Measurements from ENCODE around the gene UQCRC1. TPM values are rescaled to one million over a fixed set of nuclear protein-coding genes. Genes with fewer than 3 reads are reported as not detected.

UQCRC1 gene
- total and polyA plus RNA-seq, 2 experiments from 2014 or later: 308 to 405 TPM

DNA sequence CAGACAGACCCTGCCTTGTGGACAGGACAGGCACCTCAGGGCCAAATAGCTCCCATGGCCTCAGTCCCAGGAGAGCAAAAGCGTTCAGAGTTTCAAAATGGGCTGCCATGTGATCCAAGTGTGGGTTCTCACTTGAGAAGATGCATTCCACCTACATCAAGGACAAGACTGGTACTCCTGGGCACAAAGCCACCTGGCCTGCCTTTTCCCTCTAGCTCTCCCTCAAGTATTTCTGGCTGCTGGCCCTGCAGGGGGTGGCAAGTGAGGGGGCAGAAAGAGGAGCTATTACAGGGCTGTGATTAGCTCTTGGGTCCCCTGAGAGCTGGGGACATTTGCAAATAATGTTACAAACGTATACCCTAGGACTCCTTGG, 7.8 kb downstream of the UQCRC1 start:
- Histone ChIP-seq H3K79me2 (peaks cover 8% of the 10 kb centered on the region), H3K27me3 (no peaks in the 10 kb centered on the region), H3K9me3 (ENCODE audit: low read depth) (no peaks in the 10 kb centered on the region), H3K4me1 (ENCODE audit: insufficient read depth) (peaks cover 26% of the 10 kb centered on the region), H3K9me2 (replicated peaks; ENCODE audit: insufficient read depth) (no peaks in the 10 kb centered on the region), H3K4me2 (no peak overlapping the region), H3K36me3 (replicated peaks; ENCODE audit: insufficient read depth, low read depth) (no peaks in the 10 kb centered on the region), H3K27ac (no peak overlapping the region), H4K20me1 (ENCODE audit: insufficient read depth, poor library complexity, severe bottlenecking) (no peaks in the 10 kb centered on the region), H3K4me3 (no peak overlapping the region), H2AFZ (no peak overlapping the region)
- TF ChIP-seq EZH2 (IDR thresholded peaks at IDR 0.05; ENCODE audit: borderline replicate concordance): no peak
- no peak for TF ChIP-seq EZH2phosphoT487 (IDR thresholded peaks at IDR 0.05; ENCODE audit: low read depth, severe bottlenecking, unreplicated experiment)
- TF ChIP-seq, protein P1, sequence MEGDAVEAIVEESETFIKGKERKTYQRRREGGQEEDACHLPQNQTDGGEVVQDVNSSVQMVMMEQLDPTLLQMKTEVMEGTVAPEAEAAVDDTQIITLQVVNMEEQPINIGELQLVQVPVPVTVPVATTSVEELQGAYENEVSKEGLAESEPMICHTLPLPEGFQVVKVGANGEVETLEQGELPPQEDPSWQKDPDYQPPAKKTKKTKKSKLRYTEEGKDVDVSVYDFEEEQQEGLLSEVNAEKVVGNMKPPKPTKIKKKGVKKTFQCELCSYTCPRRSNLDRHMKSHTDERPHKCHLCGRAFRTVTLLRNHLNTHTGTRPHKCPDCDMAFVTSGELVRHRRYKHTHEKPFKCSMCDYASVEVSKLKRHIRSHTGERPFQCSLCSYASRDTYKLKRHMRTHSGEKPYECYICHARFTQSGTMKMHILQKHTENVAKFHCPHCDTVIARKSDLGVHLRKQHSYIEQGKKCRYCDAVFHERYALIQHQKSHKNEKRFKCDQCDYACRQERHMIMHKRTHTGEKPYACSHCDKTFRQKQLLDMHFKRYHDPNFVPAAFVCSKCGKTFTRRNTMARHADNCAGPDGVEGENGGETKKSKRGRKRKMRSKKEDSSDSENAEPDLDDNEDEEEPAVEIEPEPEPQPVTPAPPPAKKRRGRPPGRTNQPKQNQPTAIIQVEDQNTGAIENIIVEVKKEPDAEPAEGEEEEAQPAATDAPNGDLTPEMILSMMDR (IDR thresholded peaks at IDR 0.05; ENCODE audit: poor library complexity): no peak
- no peak for DNase-seq (ENCODE audit: low spot score)
- 86% methylated on average over 2 of the region's 2 CpGs for WGBS (ENCODE audit: low lambda C conversion rate, missing lambda C conversion rate)

DNA sequence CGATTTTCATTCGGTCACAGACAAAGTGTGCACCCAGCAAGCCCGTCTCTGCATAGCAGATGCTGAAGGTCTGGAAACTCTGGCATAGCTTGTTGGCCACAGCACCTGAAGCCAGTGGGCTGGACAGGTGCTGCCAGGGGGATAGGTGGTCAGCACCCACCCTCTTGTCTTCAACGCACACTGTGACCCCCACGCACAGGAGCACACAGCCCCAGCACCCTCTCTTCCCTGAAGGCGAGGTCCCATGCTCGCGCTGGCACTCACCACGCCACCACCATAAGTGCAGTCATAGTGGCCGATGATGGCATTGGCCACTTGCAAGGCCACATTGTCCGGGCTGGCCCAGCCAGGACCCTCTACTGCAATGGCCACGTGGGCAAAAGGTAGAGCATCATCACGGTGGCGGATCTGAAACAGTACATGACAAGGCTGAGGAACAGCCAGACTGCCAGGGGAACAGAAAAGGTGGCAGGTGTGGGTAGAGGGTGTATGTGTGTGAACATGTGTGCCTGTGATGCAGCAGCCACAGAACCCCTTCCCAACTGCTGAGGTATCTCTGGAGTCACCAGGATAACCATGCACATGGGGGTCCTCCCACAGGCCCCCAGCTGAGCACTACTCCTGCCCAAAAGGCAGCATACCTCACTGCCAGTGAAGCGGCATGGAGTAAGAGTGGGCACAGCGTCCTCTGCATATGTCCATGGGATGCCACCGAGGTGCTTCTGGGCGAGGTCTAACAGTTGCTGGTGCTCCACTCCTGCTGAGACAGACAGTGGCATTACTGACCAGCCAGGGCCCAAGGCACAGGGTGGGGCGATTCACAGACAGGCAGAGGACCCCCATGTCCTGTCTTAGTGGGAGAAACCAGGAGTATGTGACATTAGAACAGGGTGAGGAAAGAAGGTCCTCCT, 8.5 kb downstream of the UQCRC1 start:
- WGBS (ENCODE audit: low lambda C conversion rate, missing lambda C conversion rate): 93% methylated on average over 19 of the region's 19 CpGs
- peaks cover 3% of the 10 kb centered on the region for H3K79me2 ChIP-seq
- no peak overlapping the region for H3K4me2 ChIP-seq
- H4K20me1 ChIP-seq (ENCODE audit: insufficient read depth, poor library complexity, severe bottlenecking): no peaks in the 10 kb centered on the region
- no peak overlapping the region for H3K27ac ChIP-seq
- TF ChIP-seq EZH2phosphoT487 (IDR thresholded peaks at IDR 0.05; ENCODE audit: low read depth, severe bottlenecking, unreplicated experiment) (no peak), EZH2 (IDR thresholded peaks at IDR 0.05; ENCODE audit: borderline replicate concordance) (no peak)
- TF ChIP-seq, protein P1 (IDR thresholded peaks at IDR 0.05; ENCODE audit: poor library complexity): no peak
- peaks cover 32% of the 10 kb centered on the region for H3K4me1 ChIP-seq (ENCODE audit: insufficient read depth)
- H2AFZ ChIP-seq: no peak overlapping the region
- H3K4me3 ChIP-seq: no peak overlapping the region
- no peaks in the 10 kb centered on the region for H3K27me3 ChIP-seq
- no peaks in the 10 kb centered on the region for H3K36me3 ChIP-seq (replicated peaks; ENCODE audit: insufficient read depth, low read depth)
- H3K9me3 ChIP-seq (ENCODE audit: low read depth): no peaks in the 10 kb centered on the region
- H3K9me2 ChIP-seq (replicated peaks; ENCODE audit: insufficient read depth): no peaks in the 10 kb centered on the region
- DNase-seq (ENCODE audit: low spot score): no peak

DNA sequence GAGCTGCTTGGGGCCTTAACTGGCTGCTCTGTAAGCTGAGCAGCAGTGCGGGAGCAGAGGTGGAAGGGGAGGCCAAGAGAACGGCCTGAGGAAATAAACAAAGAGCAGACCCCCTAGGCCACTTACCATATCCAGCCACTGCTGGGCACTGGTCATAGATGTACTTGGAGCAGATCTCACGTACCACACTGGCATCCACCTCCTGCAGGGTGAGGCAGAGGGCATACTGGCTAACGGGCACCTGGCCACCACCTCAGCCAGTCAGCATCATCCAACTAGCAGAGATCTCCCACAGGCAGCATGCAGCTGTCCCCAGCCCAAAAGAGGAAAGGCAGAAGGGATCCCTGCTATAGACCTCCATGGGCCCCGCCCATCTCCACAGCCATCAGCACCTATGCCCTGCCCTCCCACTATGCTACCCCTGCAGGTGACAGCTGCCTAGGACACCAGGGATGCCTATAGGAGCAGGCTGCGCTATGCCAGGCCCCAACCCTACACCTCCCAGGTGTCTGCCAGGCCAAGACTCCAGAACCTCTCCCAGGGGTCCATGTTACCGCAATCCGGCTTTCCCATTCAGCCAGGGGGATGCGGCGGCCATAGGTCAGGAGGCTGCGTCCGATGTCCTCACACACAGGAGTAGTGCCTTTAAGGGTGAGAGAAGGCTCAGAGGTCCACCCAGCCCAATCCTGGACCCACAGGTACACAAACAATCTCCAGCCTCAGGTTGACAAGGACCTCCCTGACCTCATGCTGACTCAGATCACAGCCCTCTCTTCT, 9.7 kb downstream of the UQCRC1 start:
- DNase-seq (ENCODE audit: low spot score): no peak
- Histone ChIP-seq H3K4me1 (ENCODE audit: insufficient read depth) (peaks cover 45% of the 10 kb centered on the region), H3K4me3 (no peak overlapping the region), H4K20me1 (ENCODE audit: insufficient read depth, poor library complexity, severe bottlenecking) (no peaks in the 10 kb centered on the region), H3K4me2 (no peak overlapping the region), H3K79me2 (no peaks in the 10 kb centered on the region), H3K9me2 (replicated peaks; ENCODE audit: insufficient read depth) (no peaks in the 10 kb centered on the region), H3K36me3 (replicated peaks; ENCODE audit: insufficient read depth, low read depth) (no peaks in the 10 kb centered on the region), H3K27me3 (no peaks in the 10 kb centered on the region), H3K27ac (peak overlapping the region; percentile 95), H2AFZ (no peak overlapping the region), H3K9me3 (ENCODE audit: low read depth) (no peaks in the 10 kb centered on the region)
- TF ChIP-seq, protein P1 (IDR thresholded peaks at IDR 0.05; ENCODE audit: poor library complexity): no peak
- no peak for TF ChIP-seq EZH2 (IDR thresholded peaks at IDR 0.05; ENCODE audit: borderline replicate concordance)
- no peak for TF ChIP-seq EZH2phosphoT487 (IDR thresholded peaks at IDR 0.05; ENCODE audit: low read depth, severe bottlenecking, unreplicated experiment)
- WGBS (ENCODE audit: low lambda C conversion rate, missing lambda C conversion rate): 93% methylated on average over 12 of the region's 12 CpGs
